Liver (tissue), 9 donors: ENCODE results near the gene MRPS30. TPM values are rescaled to one million over a fixed set of nuclear protein-coding genes. Genes with fewer than 3 reads are reported as not detected.

Experiments used
- DNase-seq: peaks from one replicate; pipeline ENCODE4 v3.0.0-alpha.2; 2017; ENCODE audit warnings: low spot score
- H3K27ac ChIP-seq, 2 donors: one replicate each; pipeline ENCODE4 v1.7.0; 2013; ENCODE audit warnings: inconsistent platforms in 2 of 2, low read length in 2 of 2, control low read depth in 1 of 2, low read depth in 1 of 2, mild to moderate bottlenecking in 1 of 2
- H3K27me3 ChIP-seq, 4 donors: one replicate each; pipeline versions ENCODE4 v1.6.1 to v1.7.0; 2013; ENCODE audit warnings: low read length in 3 of 4, inconsistent platforms in 1 of 4, mild to moderate bottlenecking in 1 of 4, moderate library complexity in 1 of 4; ENCODE audit not compliant: control insufficient read depth in 4 of 4, insufficient read depth in 4 of 4
- H3K36me3 ChIP-seq, 4 donors: one replicate each; pipeline versions ENCODE4 v1.6.1 to v1.7.0; 2013; ENCODE audit warnings: low read length in 3 of 4, mild to moderate bottlenecking in 3 of 4, low read depth in 1 of 4, moderate library complexity in 1 of 4; ENCODE audit not compliant: control insufficient read depth in 4 of 4, insufficient read depth in 3 of 4
- H3K4me1 ChIP-seq, 4 donors: one replicate each; pipeline versions ENCODE4 v1.6.1 to v1.7.0; 2013; ENCODE audit warnings: low read length in 3 of 4, mild to moderate bottlenecking in 3 of 4, moderate library complexity in 1 of 4; ENCODE audit not compliant: control insufficient read depth in 4 of 4, insufficient read depth in 4 of 4
- H3K4me3 ChIP-seq, 3 donors: one replicate each; pipeline versions ENCODE4 v1.6.1 to v1.7.0; 2013; ENCODE audit warnings: low read length in 3 of 3, control low read depth in 1 of 3, low read depth in 1 of 3, mild to moderate bottlenecking in 1 of 3
- H3K9ac ChIP-seq, 2 donors: one replicate each; pipeline ENCODE4 v1.7.0; 2013; ENCODE audit warnings: low read length in 2 of 2, mild to moderate bottlenecking in 2 of 2, moderate library complexity in 2 of 2, control low read depth in 1 of 2, low read depth in 1 of 2
- H3K9me3 ChIP-seq, 4 donors: one replicate each; pipeline versions ENCODE4 v1.6.1 to v1.7.0; 2013; ENCODE audit warnings: low read length in 3 of 4; ENCODE audit not compliant: control insufficient read depth in 4 of 4
- ATF3 ChIP-seq: IDR thresholded peaks from 2 replicates; pipeline ENCODE4 v1.6.1; 2016; ENCODE audit warnings: antibody characterized with exemption
- CTCF ChIP-seq: fragments of 150-350 bp; IDR thresholded peaks from 2 replicates; pipeline ENCODE4 v1.5.1; 2017; ENCODE audit warnings: improper control_type of control experiment, low read depth, low read length; ENCODE audit not compliant: missing input control
- EGR1 ChIP-seq, 2 donors: IDR thresholded peaks; 2 replicates each; pipeline ENCODE4 v1.6.1; 2016 to 2018; ENCODE audit warnings: antibody characterized with exemption in 2 of 2, low read depth in 2 of 2
- FOXA1 ChIP-seq: IDR thresholded peaks from 2 replicates; pipeline ENCODE4 v1.6.1; 2016; ENCODE audit warnings: antibody characterized with exemption
- FOXA2 ChIP-seq: IDR thresholded peaks from 2 replicates; pipeline ENCODE4 v1.6.1; 2016; ENCODE audit warnings: antibody characterized with exemption
- GABPA ChIP-seq, 2 donors: IDR thresholded peaks in 1 of 2; conservative IDR thresholded peaks in 1 of 2; 2 replicates each; pipeline ENCODE4 v1.6.1; 2016; ENCODE audit warnings: antibody characterized with exemption in 2 of 2, mild to moderate bottlenecking in 1 of 2, moderate library complexity in 1 of 2
- HNF4A ChIP-seq, 2 donors: conservative IDR thresholded peaks; 2 replicates each; pipeline ENCODE4 v1.6.1; 2016; ENCODE audit warnings: antibody characterized with exemption in 2 of 2, mild to moderate bottlenecking in 2 of 2
- HNF4G ChIP-seq: IDR thresholded peaks from 2 replicates; pipeline ENCODE4 v1.6.1; 2016; ENCODE audit warnings: antibody characterized with exemption
- JUND ChIP-seq, 2 donors: IDR thresholded peaks; 2 replicates each; pipeline ENCODE4 v1.6.1; 2016; ENCODE audit warnings: antibody characterized with exemption in 2 of 2
- MAX ChIP-seq: IDR thresholded peaks from 2 replicates; pipeline ENCODE4 v1.6.1; 2016; ENCODE audit warnings: antibody characterized with exemption
- NR2F2 ChIP-seq: IDR thresholded peaks from 2 replicates; pipeline ENCODE4 v1.6.1; 2016; ENCODE audit warnings: antibody characterized with exemption
- RAD21 ChIP-seq, 2 donors: IDR thresholded peaks; 2 replicates each; pipeline ENCODE4 v1.6.1; 2016; ENCODE audit warnings: antibody characterized with exemption in 2 of 2, mild to moderate bottlenecking in 2 of 2
- REST ChIP-seq: IDR thresholded peaks from 2 replicates; pipeline ENCODE4 v1.6.1; 2016; ENCODE audit warnings: antibody characterized with exemption, mild to moderate bottlenecking
- RXRA ChIP-seq, 2 donors: IDR thresholded peaks; 2 replicates each; pipeline ENCODE4 v1.6.1; 2017 to 2018; ENCODE audit warnings: antibody characterized with exemption in 2 of 2, mild to moderate bottlenecking in 1 of 2
- SP1 ChIP-seq: IDR thresholded peaks from 2 replicates; pipeline ENCODE4 v1.6.1; 2018; ENCODE audit warnings: antibody characterized with exemption, mild to moderate bottlenecking
- TAF1 ChIP-seq: conservative IDR thresholded peaks from 2 replicates; pipeline ENCODE4 v1.6.1; 2016; ENCODE audit warnings: antibody characterized with exemption, mild to moderate bottlenecking
- YY1 ChIP-seq: IDR thresholded peaks from 2 replicates; pipeline ENCODE4 v1.6.1; 2016; ENCODE audit warnings: antibody characterized with exemption, mild to moderate bottlenecking
- ZBTB33 ChIP-seq: IDR thresholded peaks from 2 replicates; pipeline ENCODE4 v1.6.1; 2016; ENCODE audit warnings: antibody characterized with exemption
- WGBS: extraction: QIAGEN DNeasy Blood & Tissue Kit; methylation state at CpG from one replicate; pipeline ENCODE4 v1.1.7; 2013; 5-methylcytosine and 5-hydroxymethylcytosine counted together
- polyA plus RNA-seq, 2 donors: library from polyadenylated mRNA; stranded (reverse) in 1 of 2; unstranded in 1 of 2; fragments of 200-250 nt in 1 of 2; fragments of >200 nt in 1 of 2; fragmentation: Nextera tagmentation in 1 of 2; extraction: Ambion mirVana in 1 of 2; gene quantifications; one replicate each; pipeline versions ENCODE4 v1.2.1 to v1.2.3, GENCODE V29; 2013 to 2015
- total RNA-seq, 2 donors: library from RNA; depleted of rRNA; stranded (reverse); fragments of >200 nt; gene quantifications; one replicate each; pipeline ENCODE4 v1.2.3, GENCODE V29; 2014
- donor health status: healthy.
- donor health status: healthy.
- donor health status: healthy.
- donor health status: healthy.
- donor health status: healthy.

The MRPS30 gene
- total and polyA plus RNA-seq, 4 donors = 20.7 to 44.7 (median 34.3) TPM

GRCh38 chr5:44860267-44860666 lies 51.5 kb downstream of the MRPS30 start:
- no peak overlapping the region for H3K27ac ChIP-seq
- TF ChIP-seq EGR1 (IDR thresholded peaks at IDR 0.05; ENCODE audit: low read depth in 2 of 2) (no peak), NR2F2 (no peak), GABPA (IDR thresholded peaks at IDR 0.05 in 1 of 2, conservative IDR thresholded peaks at IDR 0.05 in 1 of 2) (no peak), JUND (IDR thresholded peaks at IDR 0.05) (no peak), RXRA (IDR thresholded peaks at IDR 0.05) (no peak), TAF1 (no peak), ATF3 (no peak), RAD21 (IDR thresholded peaks at IDR 0.05) (no peak), ZBTB33 (no peak), REST (no peak), FOXA2 (no peak), HNF4A (conservative IDR thresholded peaks at IDR 0.05) (no peak), HNF4G (no peak)
- WGBS = 89% methylated on average over 3 of the region's 3 CpGs
- no peak for DNase-seq
- no peaks in the 10 kb centered on the region for H3K9me3 ChIP-seq
- H3K4me1 ChIP-seq = no peaks in the 10 kb centered on the region
- H3K9ac ChIP-seq = no peak overlapping the region
- H3K4me3 ChIP-seq = no peak overlapping the region
- H3K27me3 ChIP-seq = no peaks in the 10 kb centered on the region
- no peaks in the 10 kb centered on the region for H3K36me3 ChIP-seq

- Histone ChIP-seq H3K9me3 (no peaks in the 10 kb centered on the region), H3K9ac (no peak overlapping the region), H3K4me3 (no peak overlapping the region), H3K4me1 (no peaks in the 10 kb centered on the region), H3K27ac (no peak overlapping the region), H3K36me3 (no peaks in the 10 kb centered on the region), H3K27me3 (no peaks in the 10 kb centered on the region)
- TF ChIP-seq HNF4A (conservative IDR thresholded peaks at IDR 0.05) (no peak), YY1 (no peak), MAX (no peak), ZBTB33 (no peak), JUND (IDR thresholded peaks at IDR 0.05) (no peak), ATF3 (no peak), RAD21 (IDR thresholded peaks at IDR 0.05) (peak; percentile 27 to 31), RXRA (IDR thresholded peaks at IDR 0.05) (no peak), FOXA1 (no peak), EGR1 (IDR thresholded peaks at IDR 0.05; ENCODE audit: low read depth in 2 of 2) (no peak), SP1 (no peak), HNF4G (no peak), NR2F2 (no peak), CTCF (peak; percentile 7)
- WGBS = 24% methylated on average over 1 of the region's 1 CpG
- no peak for DNase-seq
These were observed 54.1 kb downstream of the MRPS30 start for GRCh38 chr5:44862808-44863207.
